Fibroblast of lung (primary cell): Measurements from ENCODE around the gene OBSCN.

Experiments
- CTCF ChIP-seq, 2 donors: IDR thresholded peaks in 1 of 2; conservative IDR thresholded peaks in 1 of 2; 1 replicate in 1 of 2; 2 replicates in 1 of 2; pipeline ENCODE4 v1.5.1; 2011 to 2012; ENCODE audit warnings: low read length in 2 of 2, control low read depth in 1 of 2, inconsistent platforms in 1 of 2, low read depth in 1 of 2, mild to moderate bottlenecking in 1 of 2
- EZH2 ChIP-seq: IDR thresholded peaks from 2 replicates; pipeline ENCODE4 v1.5.1; 2012; ENCODE audit warnings: low read length, control low read depth, mild to moderate bottlenecking; ENCODE audit errors: missing control alignments

- TF ChIP-seq CTCF (conservative IDR thresholded peaks at IDR 0.05 in 1 of 2, IDR thresholded peaks at IDR 0.05 in 1 of 2; ENCODE audit: low read depth in 1 of 2, low read length in 2 of 2) (no peak), EZH2 (no peak)
Observed at GRCh38 chr1:228288536-228289238, 80.8 kb downstream of the OBSCN start.
